ENCODE data around the gene SLC27A1.

GRCh38 chr19:17456127-17456526 lies 14.2 kb upstream of the SLC27A1 start:
- TF ChIP-seq, protein P1, sequence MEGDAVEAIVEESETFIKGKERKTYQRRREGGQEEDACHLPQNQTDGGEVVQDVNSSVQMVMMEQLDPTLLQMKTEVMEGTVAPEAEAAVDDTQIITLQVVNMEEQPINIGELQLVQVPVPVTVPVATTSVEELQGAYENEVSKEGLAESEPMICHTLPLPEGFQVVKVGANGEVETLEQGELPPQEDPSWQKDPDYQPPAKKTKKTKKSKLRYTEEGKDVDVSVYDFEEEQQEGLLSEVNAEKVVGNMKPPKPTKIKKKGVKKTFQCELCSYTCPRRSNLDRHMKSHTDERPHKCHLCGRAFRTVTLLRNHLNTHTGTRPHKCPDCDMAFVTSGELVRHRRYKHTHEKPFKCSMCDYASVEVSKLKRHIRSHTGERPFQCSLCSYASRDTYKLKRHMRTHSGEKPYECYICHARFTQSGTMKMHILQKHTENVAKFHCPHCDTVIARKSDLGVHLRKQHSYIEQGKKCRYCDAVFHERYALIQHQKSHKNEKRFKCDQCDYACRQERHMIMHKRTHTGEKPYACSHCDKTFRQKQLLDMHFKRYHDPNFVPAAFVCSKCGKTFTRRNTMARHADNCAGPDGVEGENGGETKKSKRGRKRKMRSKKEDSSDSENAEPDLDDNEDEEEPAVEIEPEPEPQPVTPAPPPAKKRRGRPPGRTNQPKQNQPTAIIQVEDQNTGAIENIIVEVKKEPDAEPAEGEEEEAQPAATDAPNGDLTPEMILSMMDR (IDR thresholded peaks at IDR 0.05), result no peak
- TF ChIP-seq POLR2A (IDR thresholded peaks at IDR 0.05), result no peak

All from lower leg skin (tissue), 3 donors.